ENCODE results near the gene PTCHD1.

- TF ChIP-seq REST (IDR thresholded peaks at IDR 0.05; ENCODE audit: borderline replicate concordance) (no peak), POLR2AphosphoS5 (IDR thresholded peaks at IDR 0.05) (no peak), CTCF (IDR thresholded peaks at IDR 0.05; ENCODE audit: poor library complexity, severe bottlenecking) (no peak), MXI1 (conservative IDR thresholded peaks at IDR 0.05; ENCODE audit: poor library complexity, severe bottlenecking) (no peak), EZH2 (IDR thresholded peaks at IDR 0.05; ENCODE audit: borderline replicate concordance, insufficient read depth, low read length, poor library complexity, severe bottlenecking) (no peak), SMC3 (conservative IDR thresholded peaks at IDR 0.05; ENCODE audit: poor library complexity) (no peak), TAF1 (IDR thresholded peaks at IDR 0.05; ENCODE audit: low read depth) (no peak), EP300 (conservative IDR thresholded peaks at IDR 0.05; ENCODE audit: poor library complexity, severe bottlenecking) (no peak)
Observed at GRCh38 chrX:23287191-23287725, 47.4 kb upstream of the PTCHD1 start.
